ENCODE results near the gene CTAG1A.
"Not testable (repeated sequence)": the region's sequence is repeated elsewhere in the genome, so short reads cannot be mapped to it uniquely, and the experiment has no call there.

Gene CTAG1A

DNA sequence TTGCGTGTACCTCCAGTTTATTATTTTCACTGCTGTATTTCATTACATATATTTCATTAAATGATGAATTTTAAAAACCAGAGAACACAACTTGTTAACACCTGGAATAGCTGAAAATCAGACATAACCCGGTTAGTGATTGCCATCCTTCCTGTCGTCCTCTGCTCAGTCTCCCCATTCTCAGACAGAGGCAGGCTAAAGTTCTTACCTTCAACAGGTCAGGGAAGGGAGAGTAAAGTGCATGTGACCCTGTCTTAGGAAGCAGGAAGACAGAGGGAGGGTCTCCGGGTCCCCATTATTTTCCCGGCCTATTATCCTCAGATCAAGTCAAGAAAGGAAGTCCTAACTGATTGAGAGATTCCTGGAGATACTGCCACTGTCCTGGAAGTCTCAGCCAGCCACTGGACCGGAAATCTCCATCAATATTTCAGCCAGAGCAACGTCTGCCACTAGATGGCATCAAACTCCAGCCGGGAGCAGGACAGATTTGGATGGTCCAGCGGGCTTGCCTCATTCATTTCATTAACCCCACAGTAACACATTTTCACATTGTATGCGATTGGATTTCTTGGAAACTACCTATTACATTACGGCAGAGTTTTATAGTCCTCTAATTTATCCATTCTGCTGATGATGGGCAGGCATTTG lies 36.0 kb downstream of the CTAG1A start:
- not testable (repeated sequence) for DNase-seq

GRCh38 chrX:154628960-154629359 lies 44.0 kb downstream of the CTAG1A start:
- not testable (repeated sequence) for DNase-seq

DNA sequence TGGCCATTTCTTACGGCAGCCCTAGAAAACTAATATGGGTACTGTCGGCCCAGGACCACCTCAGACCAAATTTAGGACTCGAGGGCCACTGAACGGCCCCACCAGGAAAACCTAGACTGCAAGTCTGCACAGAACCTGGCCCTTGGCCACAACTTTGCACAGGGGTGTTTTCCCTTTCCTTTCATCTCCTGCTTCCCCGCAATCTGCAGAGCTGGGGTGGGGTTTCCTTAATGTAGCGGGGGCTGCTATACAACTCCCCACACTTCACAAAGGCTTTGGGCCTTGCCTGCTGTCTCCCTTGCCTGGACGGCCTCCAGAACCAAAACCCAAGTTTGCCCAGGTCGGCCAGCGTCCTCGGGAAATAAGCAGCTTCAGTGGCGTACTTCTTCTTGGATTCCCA lies 46.0 kb downstream of the CTAG1A start:
- not testable (repeated sequence) for DNase-seq

- not testable (repeated sequence) for DNase-seq
Measured at GRCh38 chrX:154633661-154634060, 48.7 kb downstream of the CTAG1A start.

Data from T1000 (cell line).